Hepatocyte (in vitro differentiated cells): Measurements from ENCODE around the gene KIF5C.

Source experiments
- EZH2 ChIP-seq: fragments of 200-600 bp; sonication (generic); IDR thresholded peaks from 2 replicates; pipeline ENCODE4 v1.6.1; 2016; ENCODE audit warnings: antibody characterized with exemption, mild to moderate bottlenecking, borderline replicate concordance
- TF ChIP-seq, protein P1 (sequence below): fragments of 200-600 bp; sonication (generic); IDR thresholded peaks from 2 replicates; pipeline ENCODE4 v1.5.1; 2016; ENCODE audit warnings: antibody characterized with exemption, mild to moderate bottlenecking; ENCODE audit not compliant: poor library complexity

GRCh38 chr2:149009576-149010461 lies 134.8 kb downstream of the KIF5C start:
- TF ChIP-seq, protein P1, sequence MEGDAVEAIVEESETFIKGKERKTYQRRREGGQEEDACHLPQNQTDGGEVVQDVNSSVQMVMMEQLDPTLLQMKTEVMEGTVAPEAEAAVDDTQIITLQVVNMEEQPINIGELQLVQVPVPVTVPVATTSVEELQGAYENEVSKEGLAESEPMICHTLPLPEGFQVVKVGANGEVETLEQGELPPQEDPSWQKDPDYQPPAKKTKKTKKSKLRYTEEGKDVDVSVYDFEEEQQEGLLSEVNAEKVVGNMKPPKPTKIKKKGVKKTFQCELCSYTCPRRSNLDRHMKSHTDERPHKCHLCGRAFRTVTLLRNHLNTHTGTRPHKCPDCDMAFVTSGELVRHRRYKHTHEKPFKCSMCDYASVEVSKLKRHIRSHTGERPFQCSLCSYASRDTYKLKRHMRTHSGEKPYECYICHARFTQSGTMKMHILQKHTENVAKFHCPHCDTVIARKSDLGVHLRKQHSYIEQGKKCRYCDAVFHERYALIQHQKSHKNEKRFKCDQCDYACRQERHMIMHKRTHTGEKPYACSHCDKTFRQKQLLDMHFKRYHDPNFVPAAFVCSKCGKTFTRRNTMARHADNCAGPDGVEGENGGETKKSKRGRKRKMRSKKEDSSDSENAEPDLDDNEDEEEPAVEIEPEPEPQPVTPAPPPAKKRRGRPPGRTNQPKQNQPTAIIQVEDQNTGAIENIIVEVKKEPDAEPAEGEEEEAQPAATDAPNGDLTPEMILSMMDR: no peak
- no peak for TF ChIP-seq EZH2
